Endothelial cell of umbilical vein (primary cell): ENCODE data around the gene CSMD2. TPM values are rescaled to one million over a fixed set of nuclear protein-coding genes. Genes with fewer than 3 reads are reported as not detected.

ENCODE experiments used
- BruUV-seq: library from RNA; stranded (reverse); fragments of 400-500 nt; replicated peaks from 2 replicates; lab custom pipeline; 2021; lab: Mats Ljungman, UMichigan
- CTCF ChIA-PET: fragments of 300-600, 350-600 bp; sonication (Branson Sonifier 250); formaldehyde crosslinking; loops from one replicate; lab custom pipeline; 2021; ENCODE audit warnings: antibody characterized with exemption, inconsistent platforms; lab: Charles Lee
- POLR2A ChIA-PET: fragments of 300-600, 350-600 bp; sonication (Branson Sonifier 250); formaldehyde crosslinking; loops from one replicate; lab custom pipeline; 2021; ENCODE audit warnings: antibody characterized with exemption, inconsistent platforms; lab: Charles Lee
- DNase-seq: peaks from one replicate; pipeline ENCODE4 v3.0.0-alpha.2; 2011; ENCODE audit warnings: low read depth, low spot score
- FAIRE-seq: peaks from 2 replicates; lab custom pipeline; 2011; peaks lifted over from hg19 to GRCh38; lab: Jason Lieb, UNC
- H2AFZ ChIP-seq: 2 replicates; pipeline ENCODE4 v1.6.0; 2012; ENCODE audit warnings: low read depth, low read length, control low read depth, inconsistent platforms
- H3K27ac ChIP-seq: 2 replicates; pipeline ENCODE4 v1.5.1; 2011; ENCODE audit warnings: low read depth, mild to moderate bottlenecking, control low read depth, low read length, moderate library complexity; ENCODE audit not compliant: insufficient read depth
- H3K27me3 ChIP-seq, 2 experiments: 2 replicates each; pipeline versions ENCODE4 v1.6.0 to v1.6.1; 2011; ENCODE audit warnings: low read length in 2 of 2, mixed read lengths in 1 of 2; ENCODE audit not compliant: control insufficient read depth in 2 of 2, insufficient read depth in 2 of 2
- H3K36me3 ChIP-seq, 2 experiments: 2 replicates in 1 of 2; 3 replicates in 1 of 2; pipeline ENCODE4 v1.5.1; 2011; ENCODE audit warnings: low read length in 2 of 2, mild to moderate bottlenecking in 1 of 2, moderate library complexity in 1 of 2; ENCODE audit not compliant: control insufficient read depth in 2 of 2, insufficient read depth in 2 of 2; ENCODE audit errors: extremely low read depth in 1 of 2
- H3K4me1 ChIP-seq: 3 replicates; pipeline ENCODE4 v1.5.1; 2011; ENCODE audit warnings: mild to moderate bottlenecking, low read length; ENCODE audit not compliant: control insufficient read depth, insufficient read depth; ENCODE audit errors: extremely low read depth
- H3K4me2 ChIP-seq: 2 replicates; pipeline ENCODE4 v1.6.1; 2011; ENCODE audit warnings: low read length, control low read depth, mixed read lengths; ENCODE audit not compliant: insufficient read depth
- H3K4me3 ChIP-seq, 3 experiments: fragments of 200-600 bp in 1 of 3; sonication (generic), shearing (Covaris generic) in 1 of 3; replicated peaks in 1 of 3; 2 replicates each; pipeline ENCODE4 v1.5.1; 2011 to 2016; ENCODE audit warnings: control low read depth in 3 of 3, low read length in 3 of 3, mild to moderate bottlenecking in 2 of 3, inconsistent platforms in 1 of 3, low read depth in 1 of 3, moderate library complexity in 1 of 3; ENCODE audit not compliant: insufficient read depth in 1 of 3
- H3K79me2 ChIP-seq: 2 replicates; pipeline ENCODE4 v1.6.0; 2012; ENCODE audit warnings: low read length, inconsistent platforms; ENCODE audit not compliant: control insufficient read depth, insufficient read depth
- H3K9ac ChIP-seq: replicated peaks from 2 replicates; pipeline ENCODE3; 2011; ENCODE audit warnings: low read length, control low read depth; ENCODE audit not compliant: insufficient read depth; ENCODE audit errors: extremely low read depth
- H3K9me1 ChIP-seq: replicated peaks from 3 replicates; pipeline ENCODE4 v1.6.0; 2011; ENCODE audit warnings: mild to moderate bottlenecking, low read length; ENCODE audit not compliant: control insufficient read depth, insufficient read depth; ENCODE audit errors: extremely low read depth
- H3K9me3 ChIP-seq: replicated peaks from 2 replicates; pipeline ENCODE4 v1.5.1; 2012; ENCODE audit warnings: low read length, inconsistent platforms; ENCODE audit not compliant: control insufficient read depth, insufficient read depth
- H4K20me1 ChIP-seq: replicated peaks from 2 replicates; pipeline ENCODE3; 2011; ENCODE audit warnings: mild to moderate bottlenecking, low read length; ENCODE audit not compliant: control insufficient read depth, insufficient read depth; ENCODE audit errors: extremely low read depth
- EZH2 ChIP-seq: IDR thresholded peaks from 2 replicates; pipeline ENCODE4 v1.6.1; 2012; ENCODE audit warnings: borderline replicate concordance, low read depth, mild to moderate bottlenecking, moderate library complexity, low read length, inconsistent platforms; ENCODE audit not compliant: severe bottlenecking
- FOS ChIP-seq: IDR thresholded peaks from 2 replicates; pipeline ENCODE4 v1.6.1; 2011; ENCODE audit warnings: mild to moderate bottlenecking, low read length, moderate library complexity, borderline replicate concordance; ENCODE audit not compliant: insufficient read depth
- GATA2 ChIP-seq: IDR thresholded peaks from 2 replicates; pipeline ENCODE4 v1.7.0; 2011; ENCODE audit warnings: low read depth, mild to moderate bottlenecking, moderate library complexity, mixed read lengths, low read length; ENCODE audit not compliant: insufficient read length, insufficient read depth
- JUN ChIP-seq: IDR thresholded peaks from 2 replicates; pipeline ENCODE4 v1.6.1; 2011; ENCODE audit warnings: borderline replicate concordance, low read depth; ENCODE audit not compliant: insufficient read length, insufficient read depth
- MYC ChIP-seq: IDR thresholded peaks from one replicate; pipeline ENCODE4 v1.6.1; 2011; ENCODE audit warnings: mild to moderate bottlenecking, low read depth, low read length
- POLR2A ChIP-seq: IDR thresholded peaks from 2 replicates; pipeline ENCODE4 v1.6.1; 2012; ENCODE audit warnings: low read depth, mild to moderate bottlenecking, control low read depth, low read length
- POLR2AphosphoS5 ChIP-seq: IDR thresholded peaks from 2 replicates; pipeline ENCODE4 v1.6.1; 2012; ENCODE audit warnings: low read depth, mild to moderate bottlenecking, control low read depth, low read length, moderate library complexity; ENCODE audit not compliant: insufficient read depth
- dilution Hi-C: fragments of 300-500 bp; cut with MboI; formaldehyde crosslinking; loops from one replicate; pipeline ENCODE4 v1.15.0; 2019; ENCODE audit warnings: low sequenced_read_pairs; ENCODE audit not compliant: extremely low pct_ligation_motif_present
- intact Hi-C: fragments of 100-400 bp; cut with micrococcal nuclease; formaldehyde crosslinking; loops from one replicate; pipeline ENCODE4 v1.10.0; 2022
- polyA plus RNA-seq, 4 experiments: library from polyadenylated mRNA; depleted of rRNA in 3 of 4; stranded (reverse) in 3 of 4; unstranded in 1 of 4; fragments of >200 nt; gene quantifications; 2 replicates each; pipeline versions ENCODE4 v1.2.1 to v1.2.3, GENCODE V29; 2011 to 2012; ENCODE audit warnings: missing spikeins in 1 of 4
- total RNA-seq: library from RNA; stranded (reverse); gene quantifications from 2 replicates; pipeline ENCODE4 v1.2.3, GENCODE V29; 2021
- TF ChIP-seq, protein P1 (sequence below): IDR thresholded peaks from 2 replicates; pipeline ENCODE4 v1.6.1; 2011; ENCODE audit not compliant: insufficient read depth, insufficient read length
- TF ChIP-seq, protein P2 (sequence below), 2 donors: IDR thresholded peaks; 1 replicate in 1 of 2; 2 replicates in 1 of 2; pipeline ENCODE4 v1.5.1; 2011; ENCODE audit warnings: low read length in 2 of 2, mild to moderate bottlenecking in 2 of 2, moderate library complexity in 2 of 2, control low read depth in 1 of 2, inconsistent platforms in 1 of 2, low read depth in 1 of 2; ENCODE audit not compliant: insufficient read depth in 1 of 2; ENCODE audit errors: extremely low read depth in 1 of 2

CSMD2 gene
- total and polyA plus RNA-seq, 2 donors (not counting 3 experiments of a cell fraction or from before 2014, with no cell fraction given): under 0.01 TPM; not detected in 1

DNA sequence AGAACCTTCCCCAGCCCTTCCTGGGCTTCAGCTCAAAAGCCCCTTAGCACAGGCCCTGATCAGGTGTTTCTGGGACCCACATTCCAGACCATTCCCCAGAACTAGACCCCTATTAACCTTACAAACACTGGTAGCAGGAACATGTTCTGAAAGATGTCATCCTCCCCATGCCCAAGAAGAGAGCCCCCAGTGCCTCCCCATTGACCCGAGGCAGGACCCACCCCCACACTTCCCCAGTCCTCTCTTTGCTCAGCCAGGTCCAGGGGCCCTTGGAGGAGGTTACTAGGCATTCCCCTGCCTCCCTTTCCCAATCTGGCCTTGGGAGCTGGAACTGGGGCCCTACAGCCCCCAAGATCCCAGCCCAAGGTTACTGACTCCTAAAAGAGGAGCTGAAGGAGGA lies 340.1 kb downstream of the CSMD2 start:
- H3K9me1 ChIP-seq: no peaks in the 10 kb centered on the region
- no peak overlapping the region for H3K4me3 ChIP-seq
- no peak overlapping the region for H2AFZ ChIP-seq
- no peaks in the 10 kb centered on the region for H3K79me2 ChIP-seq
- TF ChIP-seq POLR2A (no peak), EZH2 (no peak), JUN (no peak), FOS (no peak), POLR2AphosphoS5 (no peak), MYC (no peak), GATA2 (no peak)
- TF ChIP-seq, protein P1, sequence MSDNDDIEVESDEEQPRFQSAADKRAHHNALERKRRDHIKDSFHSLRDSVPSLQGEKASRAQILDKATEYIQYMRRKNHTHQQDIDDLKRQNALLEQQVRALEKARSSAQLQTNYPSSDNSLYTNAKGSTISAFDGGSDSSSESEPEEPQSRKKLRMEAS: no peak
- TF ChIP-seq, protein P2, sequence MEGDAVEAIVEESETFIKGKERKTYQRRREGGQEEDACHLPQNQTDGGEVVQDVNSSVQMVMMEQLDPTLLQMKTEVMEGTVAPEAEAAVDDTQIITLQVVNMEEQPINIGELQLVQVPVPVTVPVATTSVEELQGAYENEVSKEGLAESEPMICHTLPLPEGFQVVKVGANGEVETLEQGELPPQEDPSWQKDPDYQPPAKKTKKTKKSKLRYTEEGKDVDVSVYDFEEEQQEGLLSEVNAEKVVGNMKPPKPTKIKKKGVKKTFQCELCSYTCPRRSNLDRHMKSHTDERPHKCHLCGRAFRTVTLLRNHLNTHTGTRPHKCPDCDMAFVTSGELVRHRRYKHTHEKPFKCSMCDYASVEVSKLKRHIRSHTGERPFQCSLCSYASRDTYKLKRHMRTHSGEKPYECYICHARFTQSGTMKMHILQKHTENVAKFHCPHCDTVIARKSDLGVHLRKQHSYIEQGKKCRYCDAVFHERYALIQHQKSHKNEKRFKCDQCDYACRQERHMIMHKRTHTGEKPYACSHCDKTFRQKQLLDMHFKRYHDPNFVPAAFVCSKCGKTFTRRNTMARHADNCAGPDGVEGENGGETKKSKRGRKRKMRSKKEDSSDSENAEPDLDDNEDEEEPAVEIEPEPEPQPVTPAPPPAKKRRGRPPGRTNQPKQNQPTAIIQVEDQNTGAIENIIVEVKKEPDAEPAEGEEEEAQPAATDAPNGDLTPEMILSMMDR (IDR thresholded peaks at IDR 0.05; ENCODE audit: extremely low read depth in 1 of 2, insufficient read depth in 1 of 2, low read depth in 1 of 2, low read length in 2 of 2): no peak
- dilution Hi-C loops (no loop called here), intact Hi-C loops (no loop called here)
- no TSS peak for BruUV-seq
- no peaks in the 10 kb centered on the region for H3K36me3 ChIP-seq
- DNase-seq: no peak
- no peak overlapping the region for H3K9ac ChIP-seq
- peaks cover 5% of the 10 kb centered on the region for H3K9me3 ChIP-seq
- H3K4me2 ChIP-seq: no peak overlapping the region
- H3K4me1 ChIP-seq: no peaks in the 10 kb centered on the region
- CTCF ChIA-PET: no interaction called here
- no peak overlapping the region for H3K27ac ChIP-seq
- no peak for FAIRE-seq
- H3K27me3 ChIP-seq: no peaks in the 10 kb centered on the region
- no peaks in the 10 kb centered on the region for H4K20me1 ChIP-seq
- POLR2A ChIA-PET: no interaction called here
